H7 (cell line): ENCODE measurements around the gene CMA1. TPM values are rescaled to one million over a fixed set of nuclear protein-coding genes. Genes with fewer than 3 reads are reported as not detected.

Experiments
- total RNA-seq: library from RNA; depleted of rRNA; stranded (reverse); fragments of >200 nt; shearing (Covaris generic); gene quantifications from 2 replicates; pipeline ENCODE4 v1.2.3, GENCODE V29; 2014; rRNA removed

Gene CMA1
- total RNA-seq, 1 experiment from 2014 or later, result not detected

Other genes with a start within 250 kb of the CMA1 start
- gene TGM1, start 245.1 kb downstream of the CMA1 start, total RNA-seq, result 0.21 and 3.1 TPM in 2 replicates
- gene RABGGTA, start 236.7 kb downstream of the CMA1 start, total RNA-seq, result 22.8 and 25.9 TPM in 2 replicates
- gene DHRS1, start 208.5 kb downstream of the CMA1 start, total RNA-seq, result 13.5 and 18.8 TPM in 2 replicates
- gene NOP9, start 208.4 kb downstream of the CMA1 start, total RNA-seq, result 27.2 and 32.4 TPM in 2 replicates
- gene CIDEB, start 200.3 kb downstream of the CMA1 start, total RNA-seq, result 0.48 TPM in 1 of 2 replicates, not detected in the other
- 4.8 and 7.8 TPM in 2 replicates for gene LTB4R2, start 198.1 kb downstream of the CMA1 start, total RNA-seq
- 4.2 and 5.0 TPM in 2 replicates for gene LTB4R, start 196.8 kb downstream of the CMA1 start, total RNA-seq
- 0.17 TPM in 1 of 2 replicates, not detected in the other for gene ADCY4, start 173.2 kb downstream of the CMA1 start, total RNA-seq
- not detected in 2 replicates for gene RIPK3, start 168.3 kb downstream of the CMA1 start, total RNA-seq
- 12.2 and 28.3 TPM in 2 replicates for gene NFATC4, start 140.1 kb downstream of the CMA1 start, total RNA-seq
- 3.6 and 6.1 TPM in 2 replicates for gene NYNRIN, start 109.3 kb downstream of the CMA1 start, total RNA-seq
- gene CBLN3, start 78.6 kb downstream of the CMA1 start, total RNA-seq, result 0.24 and 1.5 TPM in 2 replicates
- 24.8 and 27.4 TPM in 2 replicates for gene KHNYN, start 78.3 kb downstream of the CMA1 start, total RNA-seq
- 23.5 and 26.7 TPM in 2 replicates for gene SDR39U1, start 65.5 kb downstream of the CMA1 start, total RNA-seq
- 0.10 TPM in 1 of 2 replicates, not detected in the other for gene CTSG, start 68.0 kb upstream of the CMA1 start, total RNA-seq
- gene GZMH, start 101.4 kb upstream of the CMA1 start, total RNA-seq, result not detected in 2 replicates
- gene GZMB, start 125.9 kb upstream of the CMA1 start, total RNA-seq, result not detected in 2 replicates